K562 (cell line): Measurements from ENCODE around the gene GABBR1. TPM values are rescaled to one million over a fixed set of nuclear protein-coding genes. Genes with fewer than 3 reads are reported as not detected.

Source experiments
- ATAC-seq: fragments of 200-7000 bp; cut with Tn5 transposase; 3 replicates; pipeline ENCODE4 v1.9.1; 2020; ENCODE audit warnings: moderate library complexity
- BruUV-seq: library from RNA; stranded (reverse); fragments of 400-500 nt; replicated peaks from 2 replicates; lab custom pipeline; 2021; lab: Mats Ljungman, UMichigan
- CTCF ChIA-PET: fragments of 300-600 bp; formaldehyde crosslinking; extraction: SDS; loops from one replicate; lab custom pipeline; 2021; ENCODE audit warnings: low intra/inter-chr PET ratio; lab: Yijun Ruan, JAX
- POLR2A ChIA-PET: fragments of 300-600, 350-650 bp; sonication (Branson Sonifier 250); formaldehyde crosslinking; extraction: SDS; loops from one replicate; lab custom pipeline; 2021; ENCODE audit warnings: antibody characterized with exemption, inconsistent platforms; lab: Yijun Ruan, JAX
- DNase-seq, 4 experiments: peaks; one replicate each; pipeline versions ENCODE4 v3.0.0 to v3.0.0-alpha.2; 2011 to 2018; ENCODE audit warnings: low spot score in 3 of 4, mixed read lengths in 3 of 4; ENCODE audit errors: extremely low read depth in 1 of 4
- FAIRE-seq: peaks from 2 replicates; lab custom pipeline; 2011; peaks lifted over from hg19 to GRCh38; lab: Jason Lieb, UNC
- H2AFZ ChIP-seq: 2 replicates; pipeline ENCODE4 v1.6.0; 2011; ENCODE audit warnings: low read depth, low read length, control low read depth, inconsistent platforms
- H3K27ac ChIP-seq: fragments of 200-600 bp; 3 replicates; pipeline ENCODE4 v1.8.0; 2011; ENCODE audit warnings: low read depth, mild to moderate bottlenecking, control low read depth, inconsistent platforms, low read length, moderate library complexity, mixed read lengths; ENCODE audit errors: extremely low read depth
- H3K27me3 ChIP-seq, 2 experiments: fragments of 300-600 bp in 1 of 2; 2 replicates in 1 of 2; 3 replicates in 1 of 2; pipeline versions ENCODE4 v1.6.0 to v1.8.0; 2011; ENCODE audit warnings: inconsistent platforms in 2 of 2, low read length in 2 of 2, mild to moderate bottlenecking in 1 of 2, mixed read lengths in 1 of 2, moderate library complexity in 1 of 2; ENCODE audit not compliant: control insufficient read depth in 2 of 2, insufficient read depth in 2 of 2
- H3K36me3 ChIP-seq: fragments of 300-600 bp; 3 replicates; pipeline ENCODE4 v1.8.0; 2011; ENCODE audit warnings: mild to moderate bottlenecking, low read length, inconsistent platforms; ENCODE audit not compliant: control insufficient read depth, insufficient read depth
- H3K4me1 ChIP-seq, 2 experiments: fragments of 200-600 bp in 1 of 2; replicated peaks in 1 of 2; 2 replicates in 1 of 2; 3 replicates in 1 of 2; pipeline versions ENCODE4 v1.5.1 to v1.8.0; 2011; ENCODE audit warnings: inconsistent platforms in 2 of 2, low read length in 2 of 2, mild to moderate bottlenecking in 1 of 2, mixed read lengths in 1 of 2, moderate library complexity in 1 of 2; ENCODE audit not compliant: control insufficient read depth in 2 of 2, insufficient read depth in 2 of 2
- H3K4me2 ChIP-seq: 2 replicates; pipeline ENCODE4 v1.6.1; 2011; ENCODE audit warnings: low read length, control low read depth, inconsistent platforms, mixed read lengths; ENCODE audit not compliant: insufficient read depth
- H3K4me3 ChIP-seq: fragments of 200-600 bp; sonication (generic), shearing (Covaris generic); 2 replicates; pipeline ENCODE4 v1.5.1; 2016; ENCODE audit warnings: control low read depth, inconsistent platforms
- H3K79me2 ChIP-seq: fragments of 200-600 bp; 3 replicates; pipeline ENCODE4 v1.8.0; 2011; ENCODE audit warnings: low read length, inconsistent platforms; ENCODE audit not compliant: control insufficient read depth, insufficient read depth
- H3K9ac ChIP-seq, 2 experiments: 2 replicates each; pipeline versions ENCODE4 v1.6.0 to v1.6.1; 2011; ENCODE audit warnings: low read depth in 2 of 2, low read length in 2 of 2, control low read depth in 1 of 2, inconsistent platforms in 1 of 2, mild to moderate bottlenecking in 1 of 2, mixed read lengths in 1 of 2; ENCODE audit not compliant: insufficient read depth in 1 of 2
- H3K9me1 ChIP-seq: one replicate; pipeline ENCODE4 v1.6.0; 2011; ENCODE audit warnings: inconsistent platforms, mild to moderate bottlenecking, low read length, moderate library complexity; ENCODE audit not compliant: control insufficient read depth, insufficient read depth
- H3K9me3 ChIP-seq: replicated peaks from 2 replicates; pipeline ENCODE4 v1.5.1; 2011; ENCODE audit warnings: low read depth, low read length, inconsistent platforms; ENCODE audit not compliant: control insufficient read depth, insufficient read depth
- H4K20me1 ChIP-seq: replicated peaks from 2 replicates; pipeline ENCODE4 v1.6.1; 2011; ENCODE audit warnings: low read length, inconsistent platforms, mixed read lengths; ENCODE audit not compliant: control insufficient read depth, insufficient read depth
- CEBPB ChIP-seq: fragments of 450-650 bp; IDR thresholded peaks from 2 replicates; pipeline ENCODE4 v1.6.1; 2016; ENCODE audit warnings: missing genetic modification characterization, missing compliant biosample characterization
- HDAC8 ChIP-seq: fragments of 450-650 bp; IDR thresholded peaks from 2 replicates; pipeline ENCODE4 v1.6.1; 2016; ENCODE audit warnings: mild to moderate bottlenecking, missing genetic modification characterization, moderate library complexity, missing compliant biosample characterization
- NFE2L1 ChIP-seq: fragments of 450-650 bp; IDR thresholded peaks from 2 replicates; pipeline ENCODE4 v1.6.1; 2016; ENCODE audit warnings: missing genetic modification characterization, low read depth, mild to moderate bottlenecking, missing compliant biosample characterization, moderate library complexity, borderline replicate concordance
- PTRF ChIP-seq: fragments of 450-650 bp; IDR thresholded peaks from 2 replicates; pipeline ENCODE4 v1.6.1; 2016; ENCODE audit warnings: mild to moderate bottlenecking, missing genetic modification characterization, missing compliant biosample characterization
- RAD21 ChIP-seq, 2 experiments: fragments of 250-450 bp in 1 of 2; fragments of 450-650 bp in 1 of 2; sonication (Bioruptor Pico) in 1 of 2; formaldehyde crosslinking in 1 of 2; IDR thresholded peaks in 1 of 2; conservative IDR thresholded peaks in 1 of 2; 2 replicates each; pipeline versions ENCODE4 v1.4.0 to v1.8.0; 2020 to 2022; ENCODE audit warnings: mild to moderate bottlenecking in 2 of 2, moderate library complexity in 1 of 2
- SREBF2 ChIP-seq: sonication (generic); formaldehyde crosslinking; IDR thresholded peaks from 2 replicates; pipeline ENCODE4 v1.4.0; 2020; ENCODE audit warnings: mild to moderate bottlenecking, missing genetic modification reagents
- TAL1 ChIP-seq: fragments of 450-650 bp; IDR thresholded peaks from 2 replicates; pipeline ENCODE4 v1.6.1; 2016; ENCODE audit warnings: mild to moderate bottlenecking
- TEAD2 ChIP-seq: fragments of 450-650 bp; IDR thresholded peaks from 2 replicates; pipeline ENCODE4 v1.6.1; 2016; ENCODE audit warnings: missing genetic modification characterization, control low read depth, missing compliant biosample characterization
- TRIM28 ChIP-seq: fragments of 450-650 bp; IDR thresholded peaks from 2 replicates; pipeline ENCODE4 v1.6.1; 2017
- ZNF707 ChIP-seq: fragments of 250-450 bp; sonication (Bioruptor Pico); conservative IDR thresholded peaks from 2 replicates; pipeline ENCODE4 v1.8.0; 2022; ENCODE audit warnings: inconsistent platforms, mild to moderate bottlenecking, moderate library complexity
- WGBS: fragments of 100-300 bp; shearing (Covaris generic); methylation state at CpG from one replicate; pipeline ENCODE4 v1.1.6; 2016; ENCODE audit warnings: low coverage, mixed read lengths; ENCODE audit not compliant: insufficient coverage; ENCODE audit errors: missing lambda C conversion rate; 5-methylcytosine and 5-hydroxymethylcytosine counted together
- in situ Hi-C: fragments of 300-500 bp; cut with MboI; formaldehyde crosslinking; loops from 4 replicates; pipeline ENCODE4 v1.15.0; 2018; ENCODE audit warnings: inconsistent platforms, mixed read lengths
- intact Hi-C: fragments of 100-400 bp; cut with micrococcal nuclease; formaldehyde crosslinking; loops from 2 replicates; pipeline ENCODE4 v1.14.2; 2022
- polyA plus RNA-seq, 8 experiments: library from polyadenylated mRNA; depleted of rRNA in 4 of 8; stranded (reverse) in 5 of 8; unstranded in 3 of 8; fragments of >200 nt; fragmentation: Nextera tagmentation in 2 of 8; fragmentation: Illumina TruSeq in 1 of 8; extraction: Ambion mirVana in 2 of 8; extraction: Trizol in 1 of 8; gene quantifications; 2 replicates each; pipeline versions ENCODE4 v1.2.1 to v1.2.3, GENCODE V29; 2011 to 2014; ENCODE audit warnings: inconsistent platforms in 1 of 8, missing spikeins in 1 of 8
- total RNA-seq, 7 experiments: library from RNA; depleted of rRNA in 6 of 7; stranded (reverse); fragments of >200 nt in 6 of 7; fragmentation: Illumina TruSeq in 2 of 7; extraction: Trizol in 2 of 7; gene quantifications; 2 replicates each; pipeline versions ENCODE4 v1.2.1 to v1.2.3, GENCODE V29; 2011 to 2021; ENCODE audit warnings: low replicate concordance in 1 of 7
- TF ChIP-seq, protein P1 (sequence below): fragments of 250-450 bp; sonication (Bioruptor Pico); IDR thresholded peaks from 2 replicates; pipeline ENCODE4 v1.5.0; 2021; ENCODE audit warnings: mild to moderate bottlenecking, moderate library complexity

The GABBR1 gene
- total and polyA plus RNA-seq, 9 of the 15 experiments (the other 6 are each of a cell fraction or from before 2014, with no cell fraction given), result 2.2 to 48.3 (median 20.8) TPM

DNA sequence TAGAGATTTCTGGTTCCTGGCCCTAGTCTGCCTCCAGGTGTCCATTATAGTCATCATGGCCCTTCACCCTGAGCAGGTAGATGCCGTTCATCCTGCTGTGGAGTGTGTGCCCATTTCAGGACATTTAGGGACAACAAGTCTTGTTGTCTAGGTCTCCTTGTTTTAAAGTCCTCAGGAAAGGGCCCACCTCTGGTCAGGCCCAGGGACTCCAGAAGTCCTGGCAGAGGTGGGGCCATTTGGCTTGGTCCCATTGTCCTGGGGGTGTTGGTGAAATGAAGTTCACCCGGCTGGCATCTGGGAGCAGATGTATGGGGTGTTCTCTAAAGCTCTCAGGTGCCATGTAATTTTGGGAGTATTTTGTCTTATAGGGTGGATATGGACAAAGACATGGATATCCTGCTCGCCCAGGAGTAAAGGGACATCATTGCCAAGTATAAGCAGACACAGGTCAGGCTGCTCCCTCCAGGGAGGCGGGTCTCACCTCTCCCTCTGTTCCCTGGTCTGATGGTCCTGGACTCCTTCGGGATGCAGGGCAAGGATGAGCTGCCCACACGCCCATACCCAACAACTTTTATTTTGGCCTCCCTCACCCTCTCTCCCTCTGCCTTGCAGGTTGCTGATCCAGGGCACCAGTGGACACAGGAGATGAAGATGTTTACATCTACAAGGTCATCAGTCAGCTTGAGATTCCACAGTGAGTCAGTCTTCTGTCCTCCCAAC, 113.5 kb downstream of the GABBR1 start:
- POLR2A ChIA-PET, result no interaction called here
- H3K4me2 ChIP-seq, result no peak overlapping the region
- H4K20me1 ChIP-seq, result no peaks in the 10 kb centered on the region
- ATAC-seq, result no peak
- CTCF ChIA-PET, result no interaction called here
- H3K36me3 ChIP-seq, result no peaks in the 10 kb centered on the region
- H3K4me1 ChIP-seq, result no peaks in the 10 kb centered on the region
- in situ Hi-C loops, result no loop called here
- H3K9me1 ChIP-seq, result no peaks in the 10 kb centered on the region
- H2AFZ ChIP-seq, result no peak overlapping the region
- peaks cover under 1 to 13% of the 10 kb centered on the region in 2 experiments; a peak in 4 of 5 replicates for H3K27me3 ChIP-seq
- H3K9me3 ChIP-seq, result no peaks in the 10 kb centered on the region
- H3K9ac ChIP-seq, result no peak overlapping the region
- under 1% methylated on average over 6 of the region's 6 CpGs for WGBS
- H3K4me3 ChIP-seq, result no peak overlapping the region
- no TSS peak for BruUV-seq
- no peak for DNase-seq
- TF ChIP-seq CEBPB (no peak), RAD21 (CRISPR knock-in tag; conservative IDR thresholded peaks at IDR 0.05 in 1 of 2, IDR thresholded peaks at IDR 0.05 in 1 of 2) (peak in 1 of 2 experiments; percentile 37; a peak in 1 of 4 replicates)
- no peak for FAIRE-seq
- intact Hi-C loops, result loop anchor here (5.0 kb wide), 1 partner anchor 82 kb away; the partner anchor contains the start of gene OR10C1
- no peaks in the 10 kb centered on the region for H3K79me2 ChIP-seq
- H3K27ac ChIP-seq, result no peak overlapping the region

DNA sequence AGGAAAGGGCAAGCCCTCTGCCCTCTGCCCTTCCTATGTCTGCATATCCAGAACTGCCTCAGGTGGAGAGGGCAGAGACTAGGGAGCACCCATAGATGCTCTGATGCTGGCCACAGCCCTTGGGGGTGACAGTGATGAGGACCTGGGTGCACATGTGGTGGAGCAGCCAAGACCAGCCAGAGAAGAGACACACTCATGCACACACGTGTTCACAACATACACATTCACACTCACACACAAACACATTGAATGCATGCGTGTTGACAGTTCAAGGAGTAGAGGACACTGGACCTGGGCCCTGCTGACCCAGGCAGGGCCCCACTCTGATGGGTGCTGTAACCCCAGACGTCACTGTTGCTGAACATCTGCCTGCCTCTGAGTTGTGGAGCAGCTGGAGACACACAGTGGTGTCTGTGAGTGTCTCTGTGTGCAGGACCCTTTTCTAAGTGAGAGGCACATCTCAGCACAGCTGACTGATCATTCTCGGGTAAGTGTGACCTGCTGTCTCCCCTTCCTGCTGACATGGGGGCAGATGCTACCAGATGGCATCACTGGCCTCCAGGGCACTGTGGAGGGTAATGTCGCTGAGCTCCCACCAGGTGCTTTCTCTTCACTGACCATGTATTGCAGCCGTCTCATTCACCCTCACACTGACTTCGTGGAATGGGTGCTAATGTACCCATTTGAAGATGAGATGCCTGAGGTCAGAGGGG, 115.1 kb downstream of the GABBR1 start:
- H3K9me1 ChIP-seq, result no peaks in the 10 kb centered on the region
- no peaks in the 10 kb centered on the region for H3K36me3 ChIP-seq
- intact Hi-C loops (loop anchor here (5.0 kb wide), 1 partner anchor 81 kb away; the partner anchor contains the start of gene OR10C1), in situ Hi-C loops (no loop called here)
- WGBS, result under 1% methylated on average over 7 of the region's 7 CpGs
- DNase-seq (no peak), ATAC-seq (no peak), FAIRE-seq (no peak)
- H3K4me1 ChIP-seq, result no peaks in the 10 kb centered on the region
- no peak overlapping the region for H3K4me3 ChIP-seq
- H2AFZ ChIP-seq, result no peak overlapping the region
- no peaks in the 10 kb centered on the region for H3K9me3 ChIP-seq
- peaks cover 0 to 12% of the 10 kb centered on the region in 2 experiments; a peak in 3 of 5 replicates for H3K27me3 ChIP-seq
- H3K4me2 ChIP-seq, result no peak overlapping the region
- no peaks in the 10 kb centered on the region for H3K79me2 ChIP-seq
- ChIA-PET POLR2A (no interaction called here), CTCF (no interaction called here)
- no peak overlapping the region for H3K27ac ChIP-seq
- BruUV-seq, result no TSS peak
- H4K20me1 ChIP-seq, result no peaks in the 10 kb centered on the region
- no peak overlapping the region for H3K9ac ChIP-seq
- TF ChIP-seq PTRF (tag) (no peak), NFE2L1 (no peak), HDAC8 (tag) (no peak), SREBF2 (no peak), TAL1 (no peak), ZNF707 (CRISPR knock-in tag) (no peak), TRIM28 (no peak), TEAD2 (no peak)
- TF ChIP-seq, protein P1, sequence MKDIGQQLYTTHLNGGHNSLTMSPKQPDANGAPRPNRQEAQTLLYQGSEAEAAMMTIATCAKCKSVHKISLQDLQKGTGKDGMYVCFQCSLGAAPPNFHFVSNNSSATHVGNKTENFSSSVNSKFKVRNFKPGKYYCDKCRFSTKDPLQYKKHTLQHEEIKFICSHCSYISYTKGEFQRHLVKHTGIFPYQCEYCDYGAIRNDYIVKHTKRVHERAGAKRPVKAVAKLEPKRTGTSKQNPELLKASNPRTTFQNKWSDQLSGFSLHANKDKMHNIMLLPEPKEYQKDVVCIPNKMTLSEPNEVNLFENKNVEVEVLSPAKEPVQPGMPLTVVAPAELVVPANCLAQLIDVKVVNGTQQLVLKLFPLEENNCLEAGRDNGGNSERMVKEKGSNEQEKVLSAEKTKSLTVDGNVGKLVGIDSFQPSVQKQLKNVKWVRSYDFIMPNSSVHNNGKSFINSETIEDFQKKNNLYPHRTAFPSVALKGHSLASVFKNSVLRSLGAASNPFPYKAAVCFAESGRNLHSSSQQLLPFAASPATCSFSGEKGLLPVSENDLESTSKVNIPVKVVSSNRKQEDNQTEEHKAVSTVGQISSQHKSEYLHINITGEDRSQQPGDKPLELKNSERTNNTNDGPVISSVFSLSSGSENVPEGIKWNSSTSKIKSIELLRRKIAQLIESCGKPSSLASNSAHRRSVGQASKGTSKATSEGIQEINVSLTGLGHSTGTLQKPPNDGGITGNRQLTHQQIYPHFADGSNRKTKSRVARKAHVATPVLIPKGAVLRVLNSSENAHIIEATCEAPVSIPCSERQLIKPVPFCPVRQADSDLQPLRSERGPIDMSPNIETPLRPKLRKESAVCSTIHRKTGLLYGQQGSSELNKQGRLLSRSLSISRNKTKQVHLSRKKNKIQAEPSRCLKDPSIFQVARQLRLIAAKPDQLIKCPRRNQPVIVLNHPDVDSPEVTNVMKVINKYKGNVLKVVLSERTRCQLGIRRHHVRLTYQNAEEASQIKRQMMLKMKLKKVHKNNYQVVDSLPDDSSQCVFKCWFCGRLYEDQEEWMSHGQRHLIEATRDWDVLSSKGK (CRISPR knock-in tag), result no peak
